H1 (cell line): ENCODE results near the gene NCAPG. TPM values are rescaled to one million over a fixed set of nuclear protein-coding genes. Genes with fewer than 3 reads are reported as not detected.

Source experiments
- ATF3 ChIP-seq: IDR thresholded peaks from 2 replicates; pipeline ENCODE4 v1.6.1; 2011; ENCODE audit warnings: low read depth, mild to moderate bottlenecking, low read length; ENCODE audit not compliant: insufficient read depth
- SP1 ChIP-seq: IDR thresholded peaks from 2 replicates; pipeline ENCODE4 v1.6.1; 2011; ENCODE audit warnings: low read depth, low read length
- polyA plus RNA-seq, 7 experiments: library from polyadenylated mRNA; depleted of rRNA in 3 of 7; stranded (reverse) in 5 of 7; unstranded in 2 of 7; fragments of >200 nt in 5 of 7; fragments of 200-250 nt in 2 of 7; gene quantifications; 1 replicate in 5 of 7; 2 replicates in 1 of 7; 4 replicates in 1 of 7; pipeline versions ENCODE4 v1.2.1 to v1.2.3, GENCODE V29; 2011 to 2013; ENCODE audit warnings: missing spikeins in 2 of 7, mixed read lengths in 2 of 7
- total RNA-seq: library from RNA; stranded (reverse); fragmentation: NEBNext Ultra II Directional; extraction: Animal tissue kit (Norgen Biotek cat#: 25700); gene quantifications from 2 replicates; pipeline ENCODE4 v1.2.1, GENCODE V29; 2021

Gene NCAPG
- total and polyA plus RNA-seq, 2 of the 8 experiments (the other 6 are each of a cell fraction or from before 2014, with no cell fraction given), result 12.9 to 52.3 TPM

- TF ChIP-seq SP1, result no peak
- TF ChIP-seq ATF3, result no peak
These were observed 45.1 kb upstream of the NCAPG start (continued) for GRCh38 chr4:17765514-17766286.
